HTERT RPE-1 (cell line): ENCODE results near the gene GPATCH1.
"Not testable (repeated sequence)": the region's sequence is repeated elsewhere in the genome, so short reads cannot be mapped to it uniquely, and the experiment has no call there.

Source experiments
- in situ Hi-C: fragments of 300-500 bp; cut with MboI; formaldehyde crosslinking; loops from 4 replicates; pipeline ENCODE4 v1.14.3; 2020; ENCODE audit warnings: low sequenced_read_pairs

The GPATCH1 gene

DNA sequence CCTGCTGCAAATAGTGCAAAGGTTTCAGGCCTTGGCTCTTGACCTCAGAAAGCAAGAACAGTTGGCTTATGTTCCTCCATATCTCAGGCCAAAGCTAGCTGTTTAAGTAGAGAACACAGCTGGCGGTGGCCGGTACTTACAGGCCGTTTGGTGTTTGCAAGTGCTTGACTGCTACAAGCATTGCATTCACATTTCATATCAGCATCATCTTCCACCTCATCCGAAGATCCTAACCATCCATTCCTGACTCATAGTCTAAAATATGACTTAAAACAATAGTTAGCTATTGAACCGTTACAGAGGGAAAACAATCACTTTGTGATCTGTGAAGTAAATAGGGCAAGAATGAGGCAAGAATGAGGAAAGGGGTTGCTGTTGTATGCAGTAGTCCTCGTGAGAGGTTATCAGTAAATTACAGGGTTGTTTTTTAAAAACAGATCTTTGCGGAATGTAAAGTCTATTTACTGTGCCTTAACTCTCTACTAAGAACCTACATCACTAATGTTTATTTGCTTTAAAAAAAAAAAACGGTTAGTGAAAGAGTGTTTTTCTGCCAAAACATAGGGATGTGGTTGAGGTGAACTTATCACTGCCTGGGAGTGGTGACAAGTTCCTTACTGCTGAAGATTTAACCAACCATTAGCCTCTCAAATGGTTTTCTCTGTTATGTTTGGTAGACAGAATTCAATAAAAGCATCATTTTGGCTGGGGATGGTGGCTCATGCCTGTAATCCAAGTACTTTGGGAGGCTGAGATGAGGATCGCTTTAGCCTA is 29.3 kb downstream of the GPATCH1 start:
- in situ Hi-C loops = no loop called here

DNA sequence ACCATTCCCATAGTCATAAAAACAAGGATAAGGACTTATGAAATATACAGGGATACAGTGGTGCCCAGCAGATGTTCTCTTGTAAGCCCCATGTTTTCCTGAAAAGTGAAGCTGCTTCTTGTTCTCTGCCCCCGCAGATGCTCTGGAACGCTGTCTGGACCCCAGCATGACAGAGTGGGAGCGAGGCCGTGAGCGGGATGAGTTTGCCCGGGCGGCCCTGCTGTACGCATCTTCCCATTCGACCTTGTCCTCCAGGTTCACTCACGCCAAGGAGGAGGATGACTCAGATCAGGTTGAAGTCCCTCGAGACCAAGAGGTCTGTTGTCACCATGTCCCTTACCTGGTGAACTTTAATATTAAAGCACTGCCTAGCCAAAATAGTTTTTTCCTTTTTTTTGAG is 30.6 kb downstream of the GPATCH1 start:
- in situ Hi-C loops = no loop called here

DNA sequence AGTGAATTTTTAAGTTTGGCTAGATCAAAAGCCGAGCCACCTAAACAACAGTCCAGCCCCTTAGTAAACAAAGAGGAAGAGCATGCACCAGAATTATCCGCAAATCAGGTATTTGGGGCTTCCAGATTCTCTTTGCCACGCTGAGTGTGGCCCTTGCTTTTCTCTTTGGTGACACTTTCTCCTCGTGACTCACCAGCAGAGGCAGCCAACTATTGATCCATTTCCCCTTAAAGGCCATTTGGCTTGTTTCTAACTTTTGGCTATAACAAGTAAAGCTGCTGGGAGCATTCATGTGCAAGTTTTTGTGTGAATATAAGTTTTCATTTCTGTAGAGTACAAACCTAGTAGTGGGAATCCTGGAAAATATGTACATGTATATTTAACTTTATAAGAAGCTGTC is 33.3 kb downstream of the GPATCH1 start:
- in situ Hi-C loops = no loop called here

DNA sequence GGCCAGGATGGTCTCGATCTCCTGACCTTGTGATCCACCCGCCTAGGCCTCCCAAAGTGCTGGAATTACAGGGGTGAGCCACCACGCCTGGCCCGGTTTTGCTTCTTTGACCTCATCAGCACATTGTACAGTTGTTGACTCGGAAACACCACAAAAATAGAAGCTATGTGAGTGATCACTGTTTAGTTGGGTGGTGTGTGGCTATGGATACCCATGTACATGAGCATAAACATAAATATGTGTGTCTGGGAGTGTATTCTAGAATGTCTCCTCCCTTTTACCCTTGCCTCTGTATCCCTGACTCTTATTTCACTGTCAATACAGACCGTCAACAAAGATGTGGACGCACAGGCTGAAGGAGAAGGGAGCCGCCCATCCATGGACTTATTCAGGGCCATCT is 36.5 kb downstream of the GPATCH1 start:
- in situ Hi-C loops = no loop called here

DNA sequence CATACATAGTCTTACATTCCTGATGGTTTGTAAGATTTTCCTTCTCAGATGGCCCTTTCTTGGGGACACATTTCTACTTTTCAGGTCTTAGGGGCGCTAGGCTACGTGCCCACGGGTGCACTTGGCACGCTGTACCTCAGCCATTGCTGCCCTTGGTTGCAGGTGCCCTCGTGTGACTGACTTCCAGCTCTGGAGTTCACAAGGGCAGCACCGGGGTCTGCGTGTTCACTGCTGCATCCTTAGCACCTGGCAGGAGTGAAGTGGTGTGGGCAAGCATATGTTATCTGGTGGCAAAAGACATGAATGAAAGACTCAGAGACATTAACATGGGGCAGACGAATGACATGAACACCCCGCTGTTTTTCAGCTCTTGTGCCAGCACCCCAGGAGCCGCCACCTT is 37.7 kb downstream of the GPATCH1 start:
- in situ Hi-C loops = no loop called here

DNA sequence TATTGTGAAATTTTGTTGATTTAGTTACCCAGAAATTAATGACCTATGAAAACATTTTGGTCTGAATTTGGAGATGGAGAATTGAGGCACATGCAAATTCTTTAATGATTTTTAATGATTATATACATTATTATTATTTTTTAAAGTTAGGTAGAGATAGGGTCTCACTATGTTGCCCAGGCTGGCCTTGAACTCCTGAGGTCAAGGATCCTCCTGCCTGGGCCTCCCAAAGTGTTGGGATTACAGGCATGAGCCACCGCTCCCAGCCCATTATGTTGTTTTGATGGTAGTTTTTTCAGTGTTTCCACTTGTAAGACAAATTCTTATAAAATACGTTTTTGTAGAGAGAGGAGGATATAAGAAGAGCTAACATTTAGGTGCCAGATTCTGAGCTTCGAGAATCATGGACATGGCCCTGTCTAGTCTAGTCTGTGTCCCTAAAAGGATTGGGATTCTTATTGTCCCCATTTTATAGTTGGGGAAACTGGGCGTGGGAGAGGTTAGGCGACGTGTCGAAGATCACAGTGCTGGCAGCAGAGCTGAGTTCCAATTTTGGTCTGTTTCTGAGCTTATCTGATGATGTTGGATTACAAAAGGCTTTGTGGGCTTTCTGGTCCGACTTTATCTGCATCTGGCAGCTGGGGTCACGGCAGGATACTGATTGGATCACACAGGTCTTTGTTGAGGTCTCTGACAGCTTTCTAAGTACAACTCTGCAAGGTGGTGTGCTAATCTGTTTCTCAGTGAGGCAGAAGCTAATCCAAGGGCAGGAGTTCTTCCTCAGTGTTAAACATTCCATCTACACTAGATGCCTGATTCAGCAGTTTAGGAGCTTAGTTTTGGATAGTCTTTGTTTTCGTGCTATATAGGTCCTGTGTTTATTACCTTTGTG is 43.5 kb downstream of the GPATCH1 start:
- in situ Hi-C loops = no loop called here

DNA sequence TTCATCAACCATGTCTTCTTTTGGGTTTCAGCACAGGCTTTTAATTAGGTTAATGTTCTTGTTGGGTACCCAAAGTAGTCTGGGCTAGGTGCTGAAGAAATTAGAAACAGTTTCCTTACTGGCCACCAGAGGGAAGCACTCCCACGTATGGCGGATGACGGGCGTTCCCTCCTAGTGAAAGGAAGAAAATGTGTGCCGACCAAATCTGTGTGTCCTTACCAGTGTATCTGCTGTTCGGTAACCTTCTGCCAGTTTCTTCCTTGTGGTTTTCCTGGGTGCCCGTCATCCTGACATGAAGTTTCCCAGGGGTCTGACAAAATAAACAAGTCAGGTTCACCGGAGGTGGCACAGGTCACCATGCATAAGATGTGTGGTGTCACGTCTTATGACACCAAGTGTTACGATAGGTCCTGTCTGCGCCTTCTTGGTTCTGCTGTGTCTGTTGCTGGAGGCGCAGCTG is 45.0 kb downstream of the GPATCH1 start:
- in situ Hi-C loops = no loop called here

DNA sequence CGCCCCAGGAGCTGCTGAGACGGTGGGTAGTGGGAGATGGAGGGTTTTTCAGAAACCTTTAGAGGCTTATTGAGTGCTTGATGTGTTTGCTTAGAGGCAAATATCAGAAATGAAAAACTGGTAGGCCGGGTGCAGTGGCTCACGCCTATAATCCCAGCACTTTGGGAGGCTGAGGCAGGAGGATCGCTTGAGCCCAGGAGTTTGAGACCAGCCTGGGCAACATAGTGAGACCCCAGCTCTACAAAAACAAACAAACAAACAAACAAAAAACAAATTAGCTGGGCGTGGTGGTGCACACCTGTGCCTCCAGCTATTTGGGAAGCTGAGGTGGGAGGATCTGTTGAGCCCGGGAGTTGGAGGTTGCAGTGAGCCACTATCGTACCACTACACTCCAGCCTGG is 45.7 kb downstream of the GPATCH1 start:
- in situ Hi-C loops = not testable (repeated sequence)

DNA sequence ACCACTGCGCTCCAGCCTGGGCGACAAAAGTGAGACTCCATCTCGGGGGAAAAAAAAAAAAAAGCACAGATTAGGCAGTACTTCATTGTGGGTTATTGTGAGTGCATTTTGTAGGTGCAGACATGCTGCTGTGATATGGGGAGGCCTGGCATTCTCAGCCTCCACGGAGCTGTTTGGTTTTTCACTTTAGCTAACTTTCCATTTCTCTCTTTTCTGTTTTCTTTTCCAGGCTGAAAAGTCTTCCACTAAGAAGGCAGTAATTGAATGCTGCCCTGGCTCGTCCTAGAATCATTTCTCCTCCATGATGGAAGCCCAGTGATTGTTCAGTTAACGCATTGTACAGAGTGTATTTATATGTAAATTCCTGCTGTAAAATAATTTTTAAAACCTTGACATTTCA is 48.9 kb downstream of the GPATCH1 start:
- in situ Hi-C loops = no loop called here

DNA sequence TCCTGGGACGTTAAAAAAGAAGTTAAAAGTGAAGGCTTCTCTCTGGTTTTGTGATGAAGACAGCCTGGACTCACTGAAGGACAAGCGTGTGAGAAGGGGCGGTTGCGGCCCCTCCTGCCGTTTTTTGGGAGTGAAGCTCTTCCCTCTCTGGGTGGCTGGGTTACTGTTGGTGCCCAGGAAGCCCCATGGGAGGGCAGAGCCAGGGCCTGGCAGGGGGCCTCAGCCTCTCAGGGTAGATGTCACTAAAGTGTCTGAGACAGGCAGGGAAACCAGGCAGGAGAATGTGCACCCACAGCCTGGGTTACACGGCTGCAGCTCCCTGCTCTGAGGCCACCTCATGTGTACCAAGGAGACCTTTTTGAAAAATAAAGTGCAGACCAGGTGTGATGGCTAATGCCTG is 49.5 kb downstream of the GPATCH1 start:
- in situ Hi-C loops = no loop called here

DNA sequence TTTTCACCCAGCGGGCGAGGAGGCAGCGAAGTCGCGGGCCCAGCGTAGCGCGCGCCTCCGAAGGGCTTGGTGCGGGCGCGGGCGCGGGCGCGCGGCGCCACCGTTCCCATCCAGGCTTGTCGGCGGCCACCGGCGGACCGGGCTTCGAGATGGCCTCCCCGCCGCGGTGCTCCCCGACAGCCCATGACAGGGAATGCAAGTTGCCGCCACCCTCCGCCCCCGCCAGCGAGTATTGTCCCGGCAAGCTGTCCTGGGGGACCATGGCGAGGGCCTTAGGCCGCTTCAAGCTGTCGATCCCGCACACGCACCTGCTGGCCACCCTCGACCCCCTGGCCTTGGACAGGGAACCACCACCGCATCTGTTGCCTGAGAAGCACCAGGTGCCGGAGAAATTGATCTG is 51.0 kb downstream of the GPATCH1 start, which contains the start of gene WDR88:
Gene WDR88, plus strand, starts transcription at position 94 of the 400 bp plus-strand sequence. Its CDS starts 56 bp downstream, at position 150.
- in situ Hi-C loops = no loop called here

DNA sequence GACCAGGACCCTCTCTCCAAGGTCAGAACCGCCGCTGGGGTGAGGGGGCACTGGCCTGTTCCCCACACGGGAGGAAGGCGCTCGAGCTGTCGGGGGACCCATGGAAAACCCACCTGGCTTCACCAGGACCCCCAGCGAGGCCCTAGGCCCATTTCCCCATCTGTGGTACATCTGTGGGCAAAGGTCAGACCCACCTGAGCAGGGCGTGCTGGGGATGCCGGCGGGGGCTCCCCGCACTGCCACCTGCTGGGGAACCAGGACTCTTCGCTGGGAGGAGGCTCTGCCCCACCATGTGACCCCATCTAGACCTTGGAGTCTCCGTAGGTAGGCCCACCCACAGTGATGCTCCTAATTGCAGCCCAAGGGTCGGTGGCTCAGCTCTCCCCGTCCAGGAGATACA is 51.4 kb downstream of the GPATCH1 start:
- in situ Hi-C loops = no loop called here

DNA sequence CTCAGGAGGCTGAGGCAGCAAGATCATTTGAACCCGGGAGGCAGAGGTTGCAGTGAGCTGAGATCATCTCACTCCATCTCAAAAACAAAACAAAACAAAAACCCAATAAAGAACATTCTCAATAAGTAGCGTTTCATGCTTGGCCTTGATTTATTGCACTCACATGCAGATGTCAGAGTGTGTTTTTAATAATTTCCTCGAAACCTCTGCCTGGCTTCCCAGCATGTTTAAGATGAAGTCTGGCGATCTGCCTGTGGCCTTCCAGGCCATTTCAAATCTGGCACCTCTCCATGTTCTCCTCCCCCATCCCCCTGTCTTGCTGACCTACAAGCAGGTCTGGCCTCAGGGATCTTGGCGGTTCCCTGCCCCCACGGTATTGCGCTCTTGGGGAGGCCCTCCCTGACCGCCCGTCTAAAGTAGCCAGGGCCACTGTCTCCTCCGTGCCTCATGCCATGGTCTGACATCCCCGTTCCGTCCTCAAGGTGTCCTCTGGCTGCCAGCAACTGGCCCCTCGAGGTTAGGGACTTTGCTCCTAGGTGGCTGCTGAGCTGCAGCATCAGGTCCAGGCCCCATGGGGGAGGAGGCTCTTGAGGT is 52.6 kb downstream of the GPATCH1 start:
- in situ Hi-C loops = no loop called here

DNA sequence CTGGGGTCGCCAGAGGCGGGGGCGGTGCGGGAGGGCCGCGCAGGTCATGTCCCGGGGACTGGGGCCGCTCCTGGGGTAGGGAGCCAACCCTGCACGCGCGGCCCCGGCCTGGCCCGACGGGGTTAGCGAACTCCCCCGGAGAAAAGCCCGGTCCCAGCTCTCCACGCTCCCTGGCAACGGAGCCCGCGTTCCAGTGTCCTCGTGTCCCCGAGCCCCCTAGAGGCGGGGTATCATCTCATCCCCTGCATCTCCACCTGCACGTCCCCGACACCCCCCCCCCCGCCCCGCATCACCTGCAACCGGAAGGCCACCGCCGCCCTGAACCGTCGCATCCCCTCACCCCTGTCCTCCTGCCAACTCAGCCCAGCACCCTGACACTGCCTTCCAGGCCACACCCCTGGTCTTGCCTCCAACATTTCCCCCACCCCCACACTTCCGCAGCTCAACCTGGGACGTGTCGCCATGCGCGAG is 53.6 kb downstream of the GPATCH1 start:
- in situ Hi-C loops = no loop called here

DNA sequence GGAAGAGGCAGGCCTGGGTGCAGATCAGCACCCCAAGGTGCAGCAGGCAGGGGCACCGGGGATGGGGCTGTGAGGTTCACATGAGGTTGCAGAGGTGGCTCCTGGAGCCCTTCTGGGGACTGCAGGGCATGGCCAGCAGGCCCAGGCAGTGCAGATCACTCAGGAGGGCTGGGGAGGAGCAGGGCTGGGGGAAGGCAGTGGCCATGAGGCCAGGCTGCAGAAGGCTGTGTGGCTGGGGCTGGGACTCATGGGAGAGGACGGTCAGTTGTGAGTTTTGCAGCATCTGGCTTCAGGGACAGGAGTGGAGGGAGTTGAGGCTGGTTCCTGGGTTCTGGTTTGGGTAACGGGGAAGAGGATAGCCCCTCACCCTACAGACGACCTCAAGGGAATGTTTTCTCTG is 58.2 kb downstream of the GPATCH1 start:
- in situ Hi-C loops = no loop called here

DNA sequence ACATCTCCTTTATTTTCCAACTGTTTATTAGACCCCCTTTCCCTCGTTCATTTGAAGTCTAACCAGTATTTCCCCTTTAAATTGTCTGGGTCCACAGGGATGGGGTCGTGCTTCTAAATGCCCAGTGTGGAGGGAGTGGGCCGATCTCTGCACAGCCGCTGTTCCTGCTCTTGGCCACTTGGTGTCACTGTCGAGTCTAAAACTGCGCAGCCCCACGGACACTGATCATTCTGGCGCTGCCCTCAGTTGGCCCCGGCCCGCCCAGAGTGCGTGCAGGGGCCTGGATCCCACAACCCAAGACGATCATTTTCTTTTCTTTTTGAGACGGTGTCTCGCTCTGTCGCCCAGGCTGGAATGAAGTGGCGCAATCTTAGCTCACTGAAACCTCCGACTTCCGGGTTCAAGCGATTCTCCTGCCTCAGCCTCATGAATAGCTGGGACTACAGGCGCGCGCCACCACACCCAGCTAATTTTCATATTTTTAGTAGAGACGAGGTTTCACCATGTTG is 63.0 kb downstream of the GPATCH1 start:
- in situ Hi-C loops = no loop called here

DNA sequence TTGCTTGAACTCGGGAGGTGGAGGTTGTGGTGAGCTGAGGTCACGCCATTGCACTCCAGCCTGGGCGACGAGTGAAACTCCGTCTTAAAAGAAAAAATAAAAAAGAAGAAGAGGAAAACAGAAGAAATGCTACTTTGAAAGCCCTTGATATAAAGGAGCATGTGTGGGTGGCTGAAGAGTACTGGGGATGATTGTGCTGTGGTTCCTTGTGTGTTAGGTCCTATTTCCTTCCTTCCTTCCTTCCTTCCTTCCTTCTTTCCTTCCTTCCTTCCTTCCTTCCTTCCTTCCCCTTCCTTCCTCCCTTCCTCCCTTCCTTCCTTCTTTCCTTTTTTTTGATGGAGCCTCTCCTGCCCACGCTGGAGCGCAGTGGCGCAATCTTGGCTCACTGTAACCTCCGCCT is 65.2 kb downstream of the GPATCH1 start:
- in situ Hi-C loops = no loop called here

DNA sequence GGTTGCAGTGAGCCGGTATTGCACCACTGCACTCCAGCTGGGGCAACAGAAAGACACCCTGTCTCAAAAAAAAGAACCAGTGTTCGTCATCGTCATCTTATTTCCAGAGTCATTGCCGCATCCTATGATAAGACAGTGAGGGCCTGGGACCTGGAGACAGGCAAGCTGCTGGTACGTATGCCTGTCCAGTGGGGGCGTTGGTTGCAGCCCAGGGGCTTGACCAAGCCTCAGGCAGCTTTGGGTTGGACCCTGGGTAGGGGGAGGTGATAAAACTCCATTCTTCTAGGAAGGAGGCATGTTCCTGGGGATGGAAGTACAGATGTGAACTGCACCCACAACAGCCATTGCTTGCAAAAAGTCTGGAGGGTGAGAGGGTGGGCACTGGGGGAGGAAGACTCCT is 66.6 kb downstream of the GPATCH1 start:
- in situ Hi-C loops = no loop called here

DNA sequence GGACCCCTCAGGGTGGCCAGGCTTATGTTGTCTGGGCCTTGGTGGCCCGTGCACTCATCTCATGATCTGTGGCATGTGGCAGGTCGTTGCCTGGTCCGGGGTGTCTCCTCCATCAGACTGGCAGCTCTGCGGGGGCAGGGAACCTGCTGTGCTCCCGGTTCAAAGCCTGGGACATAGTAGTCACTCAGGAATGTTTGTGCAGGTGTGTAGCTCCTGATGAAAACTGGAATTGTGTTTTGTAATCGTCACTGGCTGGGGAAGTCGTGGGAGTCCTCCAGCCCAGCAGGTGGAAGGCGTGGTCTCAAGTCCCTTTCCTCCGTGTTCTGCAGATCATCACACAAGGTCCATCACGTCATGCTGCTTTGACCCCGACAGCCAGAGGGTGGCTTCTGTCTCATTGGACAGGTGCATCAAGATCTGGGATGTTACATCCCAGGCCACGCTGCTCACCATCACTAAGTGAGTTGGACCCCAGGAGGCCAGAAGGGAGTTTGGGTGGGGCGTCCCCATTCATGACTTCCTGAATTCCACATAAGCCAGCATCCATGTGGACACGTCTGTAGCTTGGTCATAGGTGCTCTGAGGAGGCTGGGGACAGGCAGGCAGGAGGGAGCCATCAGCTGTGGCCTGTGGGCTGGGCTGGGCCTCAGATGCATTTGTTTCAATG is 70.0 kb downstream of the GPATCH1 start:
- in situ Hi-C loops = no loop called here

DNA sequence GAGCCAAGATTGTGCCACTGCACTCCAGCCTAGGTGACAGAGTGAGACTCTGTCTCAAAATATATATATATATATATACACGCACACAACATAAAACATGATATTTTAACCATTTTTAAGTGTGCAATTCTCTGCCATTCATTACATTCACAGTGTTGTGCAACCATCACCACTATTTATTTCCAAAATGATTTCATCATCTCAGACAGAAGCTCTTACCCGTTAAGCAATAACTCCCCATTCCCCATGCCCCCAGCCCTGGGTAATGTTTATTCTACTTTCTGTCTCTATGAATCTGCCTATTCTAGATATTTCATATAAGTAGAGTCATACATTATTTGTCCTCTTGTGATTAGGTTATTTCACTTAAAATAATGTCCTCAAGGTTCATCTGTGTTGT is 71.2 kb downstream of the GPATCH1 start:
- in situ Hi-C loops = no loop called here

DNA sequence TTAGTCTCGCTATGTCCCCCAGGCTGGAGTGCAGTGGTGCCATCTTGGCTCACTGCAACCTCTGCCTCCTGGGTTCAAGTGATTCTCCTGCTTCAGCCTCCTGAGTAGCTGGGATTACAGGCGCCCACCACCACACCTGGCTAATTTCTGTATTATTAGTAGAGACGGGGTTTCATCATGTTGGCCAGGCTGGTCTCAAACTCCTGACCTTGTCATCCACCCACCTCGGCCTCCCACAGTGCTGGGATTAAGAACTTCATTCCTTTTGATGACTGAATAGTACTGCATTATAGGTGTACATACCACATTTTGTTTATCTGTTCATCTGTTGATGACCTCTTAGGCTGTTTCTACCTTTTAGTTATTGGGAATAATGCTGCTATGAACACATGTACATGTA is 71.6 kb downstream of the GPATCH1 start:
- in situ Hi-C loops = not testable (repeated sequence)
